ENCODE measurements around the gene HOXD8. TPM values are rescaled to one million over a fixed set of nuclear protein-coding genes. Genes with fewer than 3 reads are reported as not detected.

HOXD8 gene
- total RNA-seq, 2 experiments from 2014 or later, result not detected

DNA sequence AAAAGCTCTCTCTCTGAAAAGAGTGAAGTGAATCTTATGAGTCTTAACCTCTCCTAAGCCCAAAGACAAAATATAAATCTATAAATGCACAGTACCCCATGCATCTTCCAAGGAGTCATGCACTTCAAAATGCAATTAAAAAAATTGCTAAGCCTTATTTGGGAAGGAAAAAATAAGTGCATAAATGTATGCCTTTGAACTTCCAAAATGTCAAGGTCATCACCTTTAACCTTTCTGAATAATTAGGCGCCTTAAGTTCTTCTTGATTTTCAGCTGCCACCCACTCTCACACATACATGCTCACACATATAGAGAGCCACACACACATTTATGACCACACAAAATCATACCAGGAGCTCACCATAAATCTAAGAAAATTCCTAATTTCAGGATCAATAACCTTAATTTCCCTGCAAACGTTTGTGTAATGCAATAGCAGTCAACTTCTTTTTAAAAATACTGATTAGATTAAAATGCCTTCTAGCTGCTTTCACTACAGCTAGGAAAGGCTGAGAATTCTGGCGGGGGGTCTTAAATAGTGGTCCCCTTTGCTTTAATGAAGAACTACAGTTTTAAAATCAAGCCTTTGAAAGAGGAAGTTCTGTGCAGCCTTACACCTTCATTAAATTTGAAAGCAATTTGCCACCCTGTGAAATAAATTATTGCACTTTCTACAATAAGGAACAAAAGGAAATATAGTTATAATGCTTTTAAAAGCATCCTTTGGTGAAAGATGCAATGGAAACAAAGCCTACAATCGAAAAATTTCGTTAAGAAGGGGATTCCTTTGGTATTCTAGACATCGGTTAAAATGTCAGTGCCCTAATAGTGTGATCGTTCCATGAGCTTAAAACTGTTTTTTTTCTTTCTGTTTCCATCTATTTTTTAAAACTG lies 18.8 kb upstream of the HOXD8 start:
- Mint-ChIP-seq H3K27me3 (peaks cover 86% of the 10 kb centered on the region), H3K4me1 (peaks cover 6% of the 10 kb centered on the region), H3K4me3 (no peak overlapping the region), H3K36me3 (ENCODE audit: low read depth) (peaks cover 4% of the 10 kb centered on the region), H3K9me3 (no peaks in the 10 kb centered on the region), H3K27ac (peak overlapping the region; percentile 31)
- POLR2A ChIA-PET, result no interaction called here
- DNase-seq, result no peak
- CTCF ChIA-PET, result interaction anchor here (1.0 to 1.9 kb wide), 8 partner anchors 9 to 706 kb away, joined by 3 to 7 read pairs (median 4); no protein-coding TSS in a partner anchor

- H3K4me1 Mint-ChIP-seq, result peaks cover 3% of the 10 kb centered on the region
- H3K36me3 Mint-ChIP-seq (ENCODE audit: low read depth), result peaks cover 4% of the 10 kb centered on the region
- peak overlapping the region; percentile 31 for H3K27ac Mint-ChIP-seq
- H3K27me3 Mint-ChIP-seq, result peaks cover 84% of the 10 kb centered on the region
- H3K4me3 Mint-ChIP-seq, result no peak overlapping the region
- ChIA-PET POLR2A (no interaction called here), CTCF (interaction anchor here (0.8 to 1.9 kb wide), 8 partner anchors 10 to 706 kb away, joined by 3 to 7 read pairs (median 4); no protein-coding TSS in a partner anchor)
- DNase-seq, result no peak
- no peaks in the 10 kb centered on the region for H3K9me3 Mint-ChIP-seq
Measured at GRCh38 chr2:176111309-176111663, 18.2 kb upstream of the HOXD8 start.

DNA sequence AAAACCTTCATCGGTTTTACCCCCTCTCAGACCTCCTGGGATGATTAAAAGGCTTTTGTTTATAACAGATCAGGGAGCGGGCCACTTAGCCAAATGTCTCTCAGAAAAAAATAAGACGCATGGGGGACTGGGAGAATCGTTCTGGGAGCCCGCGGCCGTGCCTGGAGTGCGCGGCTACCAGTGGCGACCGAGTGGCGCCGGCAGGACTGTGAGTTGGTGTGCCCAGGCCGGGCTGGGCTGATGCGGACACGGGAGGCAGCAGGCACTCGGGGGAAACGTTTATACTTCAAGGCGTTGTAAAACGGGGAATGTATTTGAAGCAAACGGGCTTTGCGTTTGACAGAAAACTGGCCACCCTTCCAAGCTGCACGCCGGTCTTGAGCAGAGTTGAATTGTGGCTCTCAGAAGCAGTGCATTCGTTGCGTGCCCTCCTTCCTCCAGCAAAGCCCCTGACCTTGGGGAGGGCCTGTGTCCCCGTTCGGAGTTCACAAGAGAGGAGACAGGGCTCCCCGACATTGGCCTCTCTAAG lies 17.6 kb upstream of the HOXD8 start:
- H3K4me3 Mint-ChIP-seq, result no peak overlapping the region
- H3K27ac Mint-ChIP-seq, result no peak overlapping the region
- CTCF ChIA-PET, result interaction anchor here (0.8 to 1.7 kb wide), 5 partner anchors 9 to 707 kb away, joined by 3 to 6 read pairs (median 3); no protein-coding TSS in a partner anchor
- no peak for DNase-seq
- H3K9me3 Mint-ChIP-seq, result peaks cover 3% of the 10 kb centered on the region
- H3K36me3 Mint-ChIP-seq (ENCODE audit: low read depth), result peaks cover 4% of the 10 kb centered on the region
- POLR2A ChIA-PET, result no interaction called here
- H3K27me3 Mint-ChIP-seq, result peaks cover 87% of the 10 kb centered on the region
- peaks cover 2% of the 10 kb centered on the region for H3K4me1 Mint-ChIP-seq

- Mint-ChIP-seq H3K27ac (no peak overlapping the region), H3K9me3 (peaks cover 4% of the 10 kb centered on the region), H3K4me1 (peaks cover 2% of the 10 kb centered on the region), H3K27me3 (peaks cover 89% of the 10 kb centered on the region), H3K36me3 (ENCODE audit: low read depth) (peaks cover 4% of the 10 kb centered on the region), H3K4me3 (no peak overlapping the region)
- ChIA-PET CTCF (interaction anchor here (0.9 to 1.5 kb wide), 3 partner anchors 14 to 27 kb away, joined by 3 read pairs; no protein-coding TSS in a partner anchor), POLR2A (no interaction called here)
- DNase-seq, result no peak
Measured at GRCh38 chr2:176112375-176113302, 16.9 kb upstream of the HOXD8 start.

GRCh38 chr2:176114120-176114929 lies 15.2 kb upstream of the HOXD8 start:
- DNase-seq, result no peak
- ChIA-PET CTCF (interaction anchor here (0.6 to 1.5 kb wide), 3 partner anchors 12 to 110 kb away, joined by 3 read pairs; no protein-coding TSS in a partner anchor), POLR2A (no interaction called here)
- no peak overlapping the region for H3K4me3 Mint-ChIP-seq
- H3K27me3 Mint-ChIP-seq, result peaks cover 94% of the 10 kb centered on the region
- H3K36me3 Mint-ChIP-seq (ENCODE audit: low read depth), result peaks cover 6% of the 10 kb centered on the region
- H3K27ac Mint-ChIP-seq, result peak overlapping the region; percentile 2
- peaks cover 7% of the 10 kb centered on the region for H3K4me1 Mint-ChIP-seq
- peaks cover 7% of the 10 kb centered on the region for H3K9me3 Mint-ChIP-seq

- CTCF ChIA-PET, result interaction anchor here (0.6 kb wide), 1 partner anchor 110 kb away, joined by 3 read pairs; no protein-coding TSS in a partner anchor
- Mint-ChIP-seq H3K4me1 (peaks cover 7% of the 10 kb centered on the region), H3K36me3 (ENCODE audit: low read depth) (peaks cover 4% of the 10 kb centered on the region), H3K9me3 (peaks cover 7% of the 10 kb centered on the region), H3K27ac (no peak overlapping the region), H3K27me3 (peaks cover 94% of the 10 kb centered on the region), H3K4me3 (no peak overlapping the region)
- POLR2A ChIA-PET, result no interaction called here
- DNase-seq, result no peak
Measured at GRCh38 chr2:176114930-176115625, 14.4 kb upstream of the HOXD8 start.

GRCh38 chr2:176115883-176116813 lies 13.4 kb upstream of the HOXD8 start, which contains the start of gene HOXD10:
Gene HOXD10 (plus strand): TSS chr2:176116778. CDS start chr2:176116834, 56 bp downstream.
- DNase-seq, result no peak
- peak within 1 kb of the TSS; percentile 15 for H3K4me3 Mint-ChIP-seq
- peaks cover 4% of the 10 kb centered on the region for H3K36me3 Mint-ChIP-seq (ENCODE audit: low read depth)
- ChIA-PET POLR2A (no interaction called here), CTCF (interaction anchor here (0.9 kb wide), 1 partner anchor 31 kb away, joined by 3 read pairs; no protein-coding TSS in a partner anchor)
- peaks cover 94% of the 10 kb centered on the region for H3K27me3 Mint-ChIP-seq
- H3K9me3 Mint-ChIP-seq, result peaks cover 7% of the 10 kb centered on the region
- H3K27ac Mint-ChIP-seq, result no peak within 1 kb of the TSS
- peaks cover 7% of the 10 kb centered on the region for H3K4me1 Mint-ChIP-seq

- DNase-seq, result no peak
- Mint-ChIP-seq H3K27me3 (peaks cover 88% of the 10 kb centered on the region), H3K4me3 (no peak overlapping the region), H3K36me3 (ENCODE audit: low read depth) (peaks cover 4% of the 10 kb centered on the region), H3K4me1 (peaks cover 7% of the 10 kb centered on the region), H3K27ac (no peak overlapping the region), H3K9me3 (peaks cover 7% of the 10 kb centered on the region)
- CTCF ChIA-PET, result interaction anchor here (0.6 to 1.1 kb wide), 5 partner anchors 19 to 769 kb away, joined by 3 read pairs; no protein-coding TSS in a partner anchor
- POLR2A ChIA-PET, result no interaction called here
Measured at GRCh38 chr2:176117162-176117822, 12.2 kb upstream of the HOXD8 start.

GRCh38 chr2:176117823-176118371 lies 11.6 kb upstream of the HOXD8 start:
- no peak overlapping the region for H3K4me3 Mint-ChIP-seq
- H3K9me3 Mint-ChIP-seq, result peaks cover 7% of the 10 kb centered on the region
- ChIA-PET CTCF (interaction anchor here (0.6 to 1.1 kb wide), 4 partner anchors 20 to 768 kb away, joined by 3 read pairs; no protein-coding TSS in a partner anchor), POLR2A (no interaction called here)
- no peak overlapping the region for H3K27ac Mint-ChIP-seq
- no peak for DNase-seq
- H3K36me3 Mint-ChIP-seq (ENCODE audit: low read depth), result peaks cover 4% of the 10 kb centered on the region
- peaks cover 7% of the 10 kb centered on the region for H3K4me1 Mint-ChIP-seq
- H3K27me3 Mint-ChIP-seq, result peaks cover 85% of the 10 kb centered on the region
